Measurements from ENCODE around the gene IGFBPL1.
"Not testable (repeated sequence)": the region's sequence is repeated elsewhere in the genome, so short reads cannot be mapped to it uniquely, and the experiment has no call there.

The IGFBPL1 gene, protein sequence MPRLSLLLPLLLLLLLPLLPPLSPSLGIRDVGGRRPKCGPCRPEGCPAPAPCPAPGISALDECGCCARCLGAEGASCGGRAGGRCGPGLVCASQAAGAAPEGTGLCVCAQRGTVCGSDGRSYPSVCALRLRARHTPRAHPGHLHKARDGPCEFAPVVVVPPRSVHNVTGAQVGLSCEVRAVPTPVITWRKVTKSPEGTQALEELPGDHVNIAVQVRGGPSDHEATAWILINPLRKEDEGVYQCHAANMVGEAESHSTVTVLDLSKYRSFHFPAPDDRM

DNA sequence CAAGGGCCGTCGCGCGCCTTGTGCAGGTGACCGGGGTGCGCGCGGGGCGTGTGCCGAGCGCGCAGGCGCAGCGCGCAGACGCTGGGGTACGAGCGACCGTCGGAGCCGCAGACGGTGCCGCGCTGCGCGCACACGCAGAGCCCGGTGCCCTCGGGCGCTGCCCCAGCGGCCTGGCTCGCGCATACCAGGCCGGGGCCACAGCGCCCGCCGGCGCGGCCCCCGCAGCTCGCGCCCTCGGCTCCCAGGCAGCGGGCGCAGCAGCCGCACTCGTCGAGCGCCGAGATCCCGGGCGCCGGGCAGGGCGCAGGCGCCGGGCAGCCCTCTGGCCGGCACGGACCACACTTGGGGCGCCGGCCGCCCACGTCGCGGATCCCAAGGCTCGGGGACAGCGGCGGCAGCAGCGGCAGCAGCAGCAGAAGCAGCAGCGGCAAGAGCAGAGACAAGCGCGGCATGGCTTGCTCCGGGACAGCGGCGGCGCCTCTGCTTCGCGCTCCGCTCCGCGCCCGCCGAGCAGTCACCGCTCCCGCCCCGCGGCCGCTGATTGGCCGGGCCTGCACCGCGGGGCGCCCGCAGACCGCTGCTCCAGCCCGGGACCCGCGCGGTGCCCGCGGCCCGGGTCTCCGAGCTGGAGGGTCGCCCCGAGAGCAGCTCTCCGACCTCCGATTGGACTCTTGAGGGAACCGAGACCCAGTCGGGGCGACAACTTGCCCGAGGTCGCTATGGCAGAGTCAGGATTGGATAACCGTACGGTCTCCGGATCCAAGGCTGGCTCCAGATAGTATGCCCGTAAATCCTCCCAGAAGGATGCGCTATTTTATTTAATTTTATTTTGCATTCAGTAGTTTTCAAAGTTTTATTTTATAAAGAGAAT is at the start of gene IGFBPL1:
TSS of gene IGFBPL1 (minus strand) at position 482 of the 871 bp plus-strand sequence. CDS start at position 452, 30 bp downstream.
- DNase-seq = peak; percentile 82

DNA sequence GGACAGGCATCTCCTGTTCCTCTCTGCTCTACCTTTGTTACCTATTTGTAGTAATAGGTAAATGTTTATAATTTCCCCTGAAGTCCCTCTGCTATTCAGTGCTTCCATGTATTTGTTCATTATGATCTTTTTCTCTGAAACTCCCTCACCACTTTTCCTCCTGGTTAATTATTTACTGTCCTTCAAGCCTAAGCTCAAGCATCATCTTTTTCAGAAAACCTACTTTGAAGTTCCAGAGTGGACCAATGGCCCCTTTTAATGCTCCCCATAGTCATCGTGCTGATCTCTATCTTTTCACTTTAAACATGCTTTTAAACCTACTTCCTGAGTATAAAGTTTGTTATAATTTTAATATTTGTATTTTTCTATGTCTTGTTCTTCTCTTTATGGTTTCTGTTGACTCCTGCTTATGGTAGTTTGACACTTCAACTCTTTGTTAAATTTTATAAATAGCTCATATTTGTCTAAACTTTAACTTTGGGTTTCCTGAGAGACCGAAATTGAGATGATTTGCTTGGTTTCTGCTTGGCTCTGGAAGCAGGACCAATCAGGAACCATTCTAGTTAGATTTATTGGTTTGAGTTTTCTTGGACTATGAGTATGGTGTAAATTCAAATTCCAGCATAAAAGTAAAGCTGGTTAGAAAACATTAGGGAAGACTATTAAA is 48.5 kb upstream of the IGFBPL1 start:
- DNase-seq = not testable (repeated sequence)

DNA sequence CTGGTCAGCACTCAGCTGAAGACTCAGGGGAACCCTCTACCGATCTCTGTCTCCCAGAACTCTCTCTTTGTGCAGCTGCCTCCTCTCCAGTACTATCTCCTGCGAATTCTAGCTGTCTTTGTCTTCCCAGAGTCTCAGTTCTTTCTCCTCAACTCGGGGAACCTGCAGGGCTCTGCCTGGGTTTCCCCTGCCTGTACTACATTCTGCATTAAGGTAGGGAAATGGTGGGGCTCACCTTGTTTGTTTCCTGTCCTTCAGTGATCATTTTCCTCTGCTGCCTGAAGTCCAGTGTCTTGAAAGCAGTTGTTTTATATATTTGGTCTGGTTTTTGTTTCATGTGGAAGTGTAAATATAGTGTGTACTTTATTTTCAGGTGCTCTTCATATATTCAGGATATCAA is 43.1 kb upstream of the IGFBPL1 start:
- DNase-seq = peak; percentile 47

DNA sequence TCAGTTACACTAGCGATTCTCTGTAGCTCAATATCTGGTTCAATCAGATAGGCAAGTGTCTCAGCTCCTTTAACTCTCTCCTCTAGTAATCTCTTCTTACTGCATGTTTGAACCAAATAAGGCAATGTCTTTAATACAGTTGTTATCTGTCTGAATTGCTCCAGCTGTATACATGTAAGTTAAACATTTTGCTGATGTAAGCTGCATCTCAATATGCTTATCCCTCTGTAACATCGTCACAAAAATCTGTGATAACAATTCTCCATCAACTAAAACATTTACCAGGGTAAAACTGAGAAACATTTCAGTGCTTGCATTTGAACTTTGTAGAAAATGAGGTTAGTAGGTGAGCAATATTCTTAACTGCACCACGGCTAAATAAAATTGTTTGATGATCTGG is 29.6 kb upstream of the IGFBPL1 start:
- no peak for DNase-seq

DNA sequence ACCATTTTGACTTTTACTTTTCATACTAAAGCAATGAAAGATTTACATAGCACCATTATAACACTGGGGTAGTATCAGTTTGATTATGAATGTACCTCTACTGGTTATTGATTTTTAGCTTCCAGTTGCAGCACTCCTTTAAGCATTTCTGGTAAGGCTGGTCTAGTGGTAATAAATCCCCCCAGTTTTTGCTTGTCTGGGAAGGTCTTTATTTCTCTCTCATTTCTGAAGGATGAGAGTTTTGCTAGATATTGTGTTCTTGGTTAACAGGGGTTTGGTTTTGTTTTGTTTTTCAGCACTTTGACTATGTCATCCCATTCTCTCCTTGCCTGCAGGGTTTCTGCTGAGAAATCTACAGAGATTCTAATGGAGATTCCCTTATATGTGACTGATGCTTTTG is 26.9 kb upstream of the IGFBPL1 start:
- no peak for DNase-seq

DNA sequence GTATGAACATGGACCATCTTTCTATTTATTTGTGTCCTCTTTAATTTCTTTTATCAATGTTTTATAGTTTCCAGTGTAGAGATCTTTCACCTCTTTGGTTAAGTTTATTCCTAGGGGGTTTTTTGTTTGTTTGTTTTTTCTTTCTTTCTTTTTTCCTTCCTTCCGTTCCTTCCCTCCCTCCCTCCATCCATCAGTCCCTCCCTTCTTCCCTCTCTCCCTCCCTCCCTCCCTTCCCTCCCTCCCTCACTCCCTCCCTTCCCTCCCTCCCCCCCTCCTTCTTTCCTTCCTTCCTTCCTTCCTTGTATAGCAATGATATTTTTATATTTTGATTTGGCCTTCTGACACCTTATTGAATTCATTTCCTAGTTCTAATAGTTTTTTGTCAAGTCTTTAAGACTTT is 23.4 kb upstream of the IGFBPL1 start:
- no peak for DNase-seq

DNA sequence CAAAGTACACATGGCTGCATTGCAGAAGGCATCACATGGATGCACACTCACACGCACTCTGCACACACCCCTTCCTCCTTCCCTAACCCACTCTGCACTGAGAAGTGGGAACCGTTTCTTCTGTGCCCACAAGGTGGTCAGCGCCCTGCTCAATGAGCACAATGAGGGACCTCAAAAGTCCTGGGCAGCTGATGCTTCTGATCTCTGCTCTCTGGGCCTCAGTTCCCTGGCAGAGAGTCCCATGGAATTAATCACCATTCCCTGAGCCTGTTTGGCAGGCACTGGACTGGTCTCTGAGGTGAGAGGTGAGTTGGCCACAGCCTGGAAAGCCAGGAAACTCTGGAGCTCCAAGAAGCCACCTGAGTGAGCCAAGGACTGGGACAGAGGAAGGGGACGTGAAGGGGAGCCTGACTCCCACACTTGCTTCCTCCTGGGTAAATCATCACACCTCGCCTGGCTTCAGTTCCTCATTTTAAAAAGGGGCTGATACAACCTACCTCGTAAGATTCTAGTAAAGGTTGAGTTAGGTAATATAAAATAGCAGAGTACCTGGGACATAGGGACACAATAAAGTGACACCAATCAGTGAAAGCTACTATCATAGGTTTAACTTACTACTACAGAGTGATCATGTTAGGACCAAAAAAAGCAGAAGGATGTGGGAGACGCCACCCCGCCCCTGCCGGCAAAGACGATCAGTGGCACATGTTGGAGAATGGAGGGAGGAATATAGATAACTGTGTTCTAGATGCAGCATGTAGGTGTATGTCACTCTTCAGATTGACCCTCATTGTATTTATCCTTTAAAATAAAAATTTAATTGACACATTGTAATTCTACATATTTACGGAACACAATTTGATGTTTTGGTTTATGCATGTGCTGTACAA is 21.1 kb upstream of the IGFBPL1 start:
- DNase-seq = no peak

DNA sequence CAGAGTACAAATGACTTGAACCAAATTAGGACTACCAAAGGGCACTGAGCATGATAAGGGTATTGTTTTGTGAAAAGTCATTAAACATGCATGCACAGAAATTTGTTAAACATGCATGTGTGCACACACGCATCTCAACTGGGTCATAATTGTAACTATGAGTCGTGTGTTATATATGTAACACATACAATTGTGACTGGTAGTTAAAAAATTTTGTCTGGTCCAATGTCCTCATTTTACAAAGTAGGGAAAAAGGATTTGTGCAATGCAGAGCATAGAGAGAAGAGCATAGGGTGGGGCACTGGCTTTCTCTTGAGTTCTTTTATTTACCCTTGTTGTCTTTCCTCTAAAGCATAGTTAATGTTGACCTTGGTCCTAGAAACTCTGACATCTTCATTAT is 19.3 kb upstream of the IGFBPL1 start:
- no peak for DNase-seq

DNA sequence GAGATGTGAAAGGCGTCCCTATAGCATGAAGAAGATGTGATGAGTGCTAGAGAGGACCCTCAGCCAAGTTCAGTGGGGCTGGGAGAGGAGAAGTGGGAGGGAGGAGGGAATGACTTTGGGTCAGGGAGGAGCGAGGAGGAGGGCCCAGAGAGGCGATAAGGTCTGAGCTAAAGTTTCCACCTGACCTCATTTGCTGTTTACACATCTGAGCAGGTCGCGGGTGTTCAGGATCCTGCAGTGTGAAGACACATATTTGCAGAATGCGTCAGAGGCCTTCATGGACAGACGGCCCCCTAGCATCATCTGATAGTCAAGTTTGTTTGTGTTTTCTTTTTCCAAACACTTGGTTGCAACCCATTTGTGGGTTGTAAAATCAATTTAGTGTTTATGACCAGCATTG is 18.9 kb upstream of the IGFBPL1 start:
- no peak for DNase-seq

DNA sequence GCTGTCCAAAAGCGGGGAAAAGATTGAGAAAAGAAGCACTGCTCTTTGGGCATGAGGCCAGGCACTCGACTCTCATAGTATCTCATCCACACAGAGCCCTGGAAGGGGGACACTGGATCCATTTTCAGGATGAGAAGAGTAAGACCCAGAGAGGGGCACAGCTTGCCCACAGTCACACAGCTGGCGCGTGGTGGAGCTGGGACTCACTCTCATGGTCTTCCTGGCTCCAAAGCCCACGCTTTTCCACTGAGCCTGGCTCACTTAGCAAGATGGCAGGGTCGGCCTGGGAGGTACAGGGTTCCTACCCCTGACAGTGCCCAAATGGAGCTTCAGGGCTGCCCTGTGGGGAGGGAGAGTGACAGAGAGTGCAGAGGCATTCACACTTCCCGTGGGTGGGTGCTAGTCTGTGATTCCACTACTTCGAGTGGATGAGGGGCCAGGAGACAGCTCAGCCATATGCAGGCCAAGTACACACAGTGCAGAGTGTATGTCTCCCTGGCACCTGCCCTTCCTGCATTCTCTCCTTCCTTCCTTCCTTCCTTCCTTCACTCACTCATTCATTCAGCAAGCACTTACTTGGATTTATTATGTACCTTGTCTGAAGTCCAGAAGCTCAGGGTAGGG is 18.3 kb upstream of the IGFBPL1 start:
- DNase-seq = no peak

DNA sequence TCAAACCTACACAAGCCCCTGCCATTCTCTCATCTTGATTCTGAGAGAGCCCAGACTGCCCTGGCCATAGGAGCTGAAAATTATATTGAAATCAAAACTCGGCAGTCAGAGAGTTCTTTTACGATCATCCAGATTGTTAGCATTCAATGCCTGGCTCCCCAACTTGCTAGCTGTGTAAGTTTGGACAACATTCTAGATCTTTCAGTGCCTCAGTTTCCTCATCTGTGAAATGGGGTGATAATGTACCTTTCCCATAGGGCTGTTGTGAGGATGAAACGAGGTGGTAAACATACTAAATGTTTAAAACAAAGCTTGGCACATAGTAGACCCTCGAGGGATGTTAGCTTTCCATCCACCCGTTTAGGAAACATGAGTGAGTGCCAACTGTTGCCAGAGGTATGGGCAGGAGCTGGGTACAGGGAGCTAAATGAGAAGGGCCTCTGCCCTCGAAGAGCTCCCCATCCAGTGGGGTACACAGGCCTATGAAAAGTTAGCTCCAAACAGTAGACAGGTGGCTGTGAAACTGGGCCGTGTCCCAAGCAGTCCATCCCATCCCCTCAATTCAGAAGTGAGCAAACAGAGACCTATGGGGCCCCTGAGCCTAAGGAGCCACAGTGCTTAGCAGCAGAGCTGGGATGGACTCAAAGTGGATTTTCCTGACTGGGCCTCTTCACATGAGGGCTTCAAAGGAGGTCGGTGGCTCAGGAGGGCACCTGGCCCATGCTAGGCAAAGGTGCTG is 17.3 kb upstream of the IGFBPL1 start:
- DNase-seq = no peak

DNA sequence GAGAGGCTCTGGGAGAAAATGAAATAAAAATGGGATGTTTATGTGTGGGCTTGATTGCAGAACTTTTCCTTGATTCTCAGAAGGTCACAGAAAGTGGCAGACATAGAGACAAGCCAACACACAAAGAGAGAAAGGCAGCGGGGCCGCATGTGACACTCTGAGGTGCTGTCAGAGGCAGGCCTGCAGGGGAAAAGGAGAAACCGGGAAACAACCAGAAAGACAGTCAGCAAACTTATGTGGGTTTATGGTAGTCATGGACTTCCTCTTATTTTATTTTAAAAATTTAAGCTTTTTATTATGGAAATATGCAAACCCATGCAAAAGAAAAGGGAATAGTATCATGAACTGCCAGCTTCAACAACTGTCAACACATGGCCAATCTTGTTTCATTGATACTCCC is 16.3 kb upstream of the IGFBPL1 start:
- no peak for DNase-seq

DNA sequence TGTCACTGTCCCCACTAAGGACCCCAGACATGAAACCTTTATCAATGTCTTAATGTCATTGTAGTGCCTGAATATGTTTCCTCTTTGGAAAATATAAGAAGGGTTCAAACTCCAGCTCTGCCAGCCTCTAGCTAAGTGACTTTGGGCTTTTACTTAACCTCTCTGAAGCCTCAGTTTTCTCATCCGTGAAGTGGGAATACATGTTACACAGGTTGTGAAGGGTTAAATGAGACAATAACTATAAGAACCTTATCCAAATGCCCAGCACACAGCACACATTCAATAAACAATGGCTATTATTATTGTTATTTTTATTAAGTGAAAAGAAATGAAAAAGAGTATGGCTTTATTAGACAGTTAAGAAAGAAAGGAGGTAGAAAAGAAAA is 15.7 kb upstream of the IGFBPL1 start:
- DNase-seq = no peak

DNA sequence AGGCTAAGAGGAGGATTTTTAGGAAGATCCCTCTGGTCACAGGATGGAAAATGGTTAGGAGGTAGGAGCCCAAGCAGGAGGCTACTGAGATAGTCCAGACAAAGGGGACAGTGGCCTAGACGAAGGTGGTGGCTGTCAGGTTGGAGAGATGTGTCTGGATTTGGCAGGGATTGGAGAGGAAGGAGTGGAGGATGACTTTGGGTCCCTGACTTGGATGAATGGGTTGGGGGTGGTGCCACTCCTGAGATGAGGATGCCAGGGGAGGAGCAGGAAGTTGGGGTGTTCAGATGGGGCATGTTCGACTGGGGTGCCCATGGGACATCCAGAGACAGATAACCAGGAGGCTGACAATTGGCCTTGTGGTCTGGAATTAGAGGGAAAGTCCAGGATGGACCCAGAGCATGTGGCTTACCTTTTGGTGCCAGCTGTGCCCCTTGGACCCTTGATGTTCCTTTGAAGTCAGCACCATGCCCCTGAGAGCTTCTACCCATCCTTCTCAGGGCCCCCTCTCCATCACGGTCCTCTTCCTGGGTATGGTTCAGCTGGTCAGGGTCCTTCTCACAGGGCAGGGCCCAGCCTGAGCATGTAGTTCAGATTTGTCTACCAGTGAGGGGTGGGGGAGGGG is 15.1 kb upstream of the IGFBPL1 start:
- no peak for DNase-seq

DNA sequence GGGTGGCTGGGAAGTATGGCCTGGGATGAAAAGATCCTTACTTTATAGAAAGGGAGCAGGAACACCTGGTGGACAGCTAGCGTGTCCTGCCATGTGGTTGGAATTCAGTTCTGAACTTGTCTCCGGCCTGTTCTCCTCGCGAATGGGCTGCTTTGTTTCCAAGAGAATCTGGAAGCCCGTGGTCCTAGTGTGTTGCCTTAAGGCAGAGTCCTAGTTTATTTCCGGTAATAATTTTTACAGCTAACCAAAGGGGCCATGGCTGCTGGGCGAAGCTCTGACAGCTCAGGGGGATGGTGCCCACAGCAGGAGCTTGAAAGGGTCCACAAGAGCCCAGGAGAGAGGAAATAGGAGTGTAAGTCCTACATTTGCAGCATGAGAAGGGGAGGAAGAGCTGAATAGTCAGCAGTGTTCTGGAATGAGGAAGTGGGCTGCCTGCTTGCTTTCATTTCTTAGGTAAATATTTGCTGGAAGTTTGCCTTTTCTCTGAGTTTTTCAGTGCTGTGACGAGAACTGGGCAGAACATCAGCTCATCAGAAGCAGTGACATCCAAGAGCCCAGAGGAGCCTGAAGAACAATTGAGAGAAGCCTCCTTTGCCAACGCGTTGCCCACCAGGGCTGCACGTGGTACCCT is 13.1 kb upstream of the IGFBPL1 start:
- DNase-seq = no peak

DNA sequence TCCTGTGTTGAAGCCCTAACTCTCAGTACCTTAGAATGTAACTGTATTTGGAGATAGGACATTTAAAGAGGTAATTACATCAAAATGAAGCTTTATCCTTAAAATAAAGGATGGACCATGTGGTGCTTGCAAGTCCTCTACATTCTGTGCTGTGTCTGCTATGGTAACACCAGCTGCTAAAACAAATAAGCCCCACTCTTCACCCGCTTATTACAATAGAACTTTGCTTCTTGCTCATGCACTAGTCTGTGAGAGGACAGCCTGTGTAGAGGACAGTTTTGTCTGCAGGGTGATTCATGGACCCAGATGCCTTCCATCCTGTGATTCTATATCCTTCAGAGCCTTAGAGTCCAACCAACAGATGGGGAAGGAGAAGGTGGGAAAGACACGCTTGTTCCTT is 12.5 kb upstream of the IGFBPL1 start:
- no peak for DNase-seq

DNA sequence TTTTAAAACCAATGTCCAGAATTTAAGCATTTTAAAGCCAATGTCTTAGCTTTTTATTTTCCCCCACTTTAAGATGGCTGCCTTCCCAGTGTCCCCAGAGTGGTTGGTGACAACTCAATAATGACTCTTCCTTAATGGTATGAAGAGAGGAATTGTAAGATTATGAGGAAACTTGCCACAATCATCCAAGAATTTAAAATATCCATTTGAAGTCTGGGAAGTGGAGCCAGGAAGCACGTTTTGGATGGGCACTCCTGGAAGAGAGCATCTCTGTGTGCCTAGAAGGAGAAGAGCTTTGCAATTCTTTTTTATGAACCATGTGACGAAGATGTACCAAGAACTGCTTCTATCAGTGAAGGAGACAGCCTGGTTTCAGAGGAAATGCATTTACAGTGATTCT is 11.3 kb upstream of the IGFBPL1 start:
- no peak for DNase-seq

DNA sequence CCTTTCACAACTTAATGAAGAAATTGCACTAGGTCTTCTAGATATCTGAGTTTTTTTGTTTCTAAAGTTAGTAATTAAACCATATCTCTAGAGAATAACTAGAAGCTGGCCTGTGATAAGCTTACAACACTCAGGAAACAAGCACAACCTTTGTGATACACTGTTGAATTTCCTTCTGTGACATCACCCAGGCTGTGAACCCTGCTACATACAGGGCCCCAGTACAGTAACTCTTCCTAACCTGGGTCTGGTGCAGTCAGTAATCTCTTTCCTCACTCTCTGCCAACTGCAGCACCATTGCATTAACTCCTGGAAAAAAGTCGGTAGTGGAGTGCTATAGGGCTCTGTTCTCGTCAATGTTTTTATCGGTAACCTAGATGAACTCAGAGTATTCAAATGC is 10.6 kb upstream of the IGFBPL1 start:
- no peak for DNase-seq

DNA sequence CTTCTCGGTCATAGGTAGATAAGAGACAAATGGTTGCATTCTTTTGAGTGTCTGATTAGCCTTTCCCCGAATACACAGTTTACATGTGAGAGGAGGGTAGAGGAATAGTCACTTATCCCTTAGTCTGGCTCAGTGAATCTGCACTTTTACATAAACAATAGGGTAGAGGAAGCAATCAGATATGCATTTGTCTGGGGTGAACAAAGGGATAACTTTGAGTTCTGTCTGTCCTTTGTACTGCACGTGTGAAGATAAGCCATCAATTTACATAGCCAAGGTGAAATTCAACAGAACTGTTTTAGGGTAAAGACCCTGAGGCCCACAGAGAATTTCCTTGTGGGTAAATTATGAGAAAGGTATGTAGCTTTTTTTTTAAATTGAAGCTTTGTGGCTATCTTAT is 10.1 kb upstream of the IGFBPL1 start:
- no peak for DNase-seq

DNA sequence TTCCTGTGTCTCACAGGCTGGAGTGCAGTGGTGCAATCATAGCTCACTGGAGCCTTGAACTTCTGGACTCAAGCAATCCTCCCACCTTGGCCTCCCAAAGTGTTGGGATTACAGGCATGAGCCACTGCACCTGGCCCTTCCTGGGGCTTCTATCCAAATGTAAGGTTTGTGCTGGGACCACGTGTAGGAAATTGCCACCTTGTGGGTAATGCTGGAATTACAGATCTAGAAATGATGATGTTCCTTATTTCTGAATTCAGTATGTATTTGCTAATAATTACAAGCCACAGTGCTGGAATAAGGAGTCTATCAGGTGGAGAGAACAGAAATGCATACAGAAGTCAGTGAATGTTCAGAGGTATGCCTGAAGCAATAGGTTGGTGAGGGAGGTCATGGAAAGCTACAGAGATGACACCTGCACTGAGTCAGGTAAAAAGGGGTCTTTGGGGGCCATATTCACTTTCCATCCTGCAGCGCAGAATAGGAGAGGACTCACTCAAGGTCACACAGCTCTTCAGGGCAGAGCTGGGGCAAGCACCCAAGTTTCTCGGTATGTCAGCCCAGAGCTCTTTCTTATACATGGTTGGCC is 8.8 kb upstream of the IGFBPL1 start:
- DNase-seq = no peak

Measured in NCI-H1092 (cell line).